ENCODE results near the gene RYK.

DNA sequence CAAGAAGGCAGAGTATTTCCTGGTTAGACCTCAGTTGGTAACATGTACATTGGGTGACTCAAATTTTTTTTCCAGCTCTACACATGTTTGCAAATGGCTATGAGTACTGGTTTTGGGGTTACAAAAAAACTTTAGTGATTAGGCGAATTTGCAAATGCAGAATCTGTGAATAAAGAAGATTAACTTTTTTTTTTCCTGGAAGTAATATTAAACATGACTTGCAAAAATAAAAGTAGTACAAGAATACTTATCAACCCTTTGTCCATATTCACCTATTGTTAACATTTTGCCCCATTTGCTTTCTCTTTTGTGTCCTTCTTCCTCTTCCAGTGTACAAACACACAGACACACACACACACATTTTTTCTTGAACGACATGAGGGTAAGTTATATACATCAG is 47.6 kb upstream of the RYK start:
- TF ChIP-seq, protein P1, sequence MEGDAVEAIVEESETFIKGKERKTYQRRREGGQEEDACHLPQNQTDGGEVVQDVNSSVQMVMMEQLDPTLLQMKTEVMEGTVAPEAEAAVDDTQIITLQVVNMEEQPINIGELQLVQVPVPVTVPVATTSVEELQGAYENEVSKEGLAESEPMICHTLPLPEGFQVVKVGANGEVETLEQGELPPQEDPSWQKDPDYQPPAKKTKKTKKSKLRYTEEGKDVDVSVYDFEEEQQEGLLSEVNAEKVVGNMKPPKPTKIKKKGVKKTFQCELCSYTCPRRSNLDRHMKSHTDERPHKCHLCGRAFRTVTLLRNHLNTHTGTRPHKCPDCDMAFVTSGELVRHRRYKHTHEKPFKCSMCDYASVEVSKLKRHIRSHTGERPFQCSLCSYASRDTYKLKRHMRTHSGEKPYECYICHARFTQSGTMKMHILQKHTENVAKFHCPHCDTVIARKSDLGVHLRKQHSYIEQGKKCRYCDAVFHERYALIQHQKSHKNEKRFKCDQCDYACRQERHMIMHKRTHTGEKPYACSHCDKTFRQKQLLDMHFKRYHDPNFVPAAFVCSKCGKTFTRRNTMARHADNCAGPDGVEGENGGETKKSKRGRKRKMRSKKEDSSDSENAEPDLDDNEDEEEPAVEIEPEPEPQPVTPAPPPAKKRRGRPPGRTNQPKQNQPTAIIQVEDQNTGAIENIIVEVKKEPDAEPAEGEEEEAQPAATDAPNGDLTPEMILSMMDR (IDR thresholded peaks at IDR 0.05): no peak
- no peak for TF ChIP-seq EZH2 (IDR thresholded peaks at IDR 0.05)
- no peak for TF ChIP-seq EZH2phosphoT487 (IDR thresholded peaks at IDR 0.05)
